ENCODE results near the gene ITGB2.

ITGB2 gene

DNA sequence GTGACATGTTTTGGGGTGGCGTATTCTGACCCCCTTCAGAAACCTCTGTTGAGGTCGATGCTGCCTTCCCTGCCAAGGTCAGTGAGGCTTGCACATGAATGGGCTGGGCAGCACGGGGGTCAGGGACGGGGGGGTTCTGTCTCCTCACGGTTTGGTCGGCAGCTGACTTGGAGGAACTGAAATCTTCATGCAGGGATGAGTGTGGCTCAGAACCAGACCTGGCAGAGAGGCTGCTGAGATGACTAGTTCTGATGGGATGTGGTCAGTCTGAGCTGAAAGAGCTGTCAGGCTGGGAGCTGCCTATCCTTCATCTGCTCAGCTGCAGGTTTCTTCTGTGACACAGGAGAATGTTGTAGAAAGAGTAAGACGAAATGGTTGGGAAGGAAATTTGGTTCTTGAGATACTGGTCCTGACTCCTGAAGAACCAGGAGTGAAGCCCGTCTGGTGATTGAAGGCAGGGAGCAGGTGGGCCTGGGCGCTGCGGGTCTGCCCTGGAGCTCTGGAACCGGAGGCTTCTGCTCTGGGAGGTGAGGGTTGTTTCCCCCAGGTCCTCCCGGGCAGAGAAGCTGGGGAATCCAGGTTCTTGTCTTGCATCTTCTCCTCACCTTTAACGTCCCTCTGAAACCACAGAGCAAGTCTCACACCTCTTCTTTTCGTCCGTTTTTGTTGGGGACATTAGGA lies 22.4 kb upstream of the ITGB2 start:
- Histone ChIP-seq H2BK15ac (ENCODE audit: low read length) (no peak overlapping the region), H2BK12ac (ENCODE audit: low read length) (no peak overlapping the region), H4K91ac (ENCODE audit: low read depth, low read length, poor library complexity) (no peak overlapping the region), H2AFZ (ENCODE audit: low read length) (no peak overlapping the region), H3K4ac (ENCODE audit: low read length) (no peak overlapping the region), H3K14ac (ENCODE audit: low read length) (no peak overlapping the region), H2BK120ac (ENCODE audit: low read depth, low read length) (no peak overlapping the region), H3K36me3 (replicated peaks in 1 of 2; ENCODE audit: control insufficient read depth in 2 of 2, insufficient read depth in 2 of 2, low read length in 2 of 2) (peaks cover 35 to 56% of the 10 kb centered on the region in 2 donors), H3K27me3 (ENCODE audit: control insufficient read depth in 3 of 3, insufficient read depth in 3 of 3, low read depth in 1 of 3, low read length in 3 of 3) (no peaks in the 10 kb centered on the region), H3K27ac (replicated peaks; ENCODE audit: low read length) (no peak overlapping the region), H3K4me2 (ENCODE audit: insufficient read depth, low read length, poor library complexity, severe bottlenecking) (no peak overlapping the region), H3K23ac (ENCODE audit: low read depth, low read length, poor library complexity) (no peak overlapping the region), H3K9me3 (replicated peaks in 1 of 2; ENCODE audit: control insufficient read depth in 2 of 2, insufficient read depth in 1 of 2, low read depth in 1 of 2, low read length in 2 of 2) (no peaks in the 10 kb centered on the region), H3K4me3 (ENCODE audit: low read length in 2 of 2) (no peak overlapping the region), H4K8ac (ENCODE audit: low read depth, low read length) (no peak overlapping the region), H2BK5ac (ENCODE audit: low read length) (no peak overlapping the region), H3K4me1 (ENCODE audit: control insufficient read depth in 2 of 2, insufficient read depth in 1 of 2, low read depth in 1 of 2, low read length in 2 of 2) (peaks cover 7 to 14% of the 10 kb centered on the region in 2 donors), H3K9ac (ENCODE audit: low read depth, low read length, poor library complexity) (no peak overlapping the region), H3K79me1 (ENCODE audit: low read depth, low read length) (peaks cover 27% of the 10 kb centered on the region), H3K18ac (ENCODE audit: low read length) (no peak overlapping the region), H2AK5ac (ENCODE audit: low read depth, low read length) (no peak overlapping the region)
- no CpG with 5 or more reads among the region's 15 CpGs for WGBS, 2 donors (ENCODE audit: extremely low coverage in 2 of 2, insufficient read length in 2 of 2, insufficient replicate concordance in 1 of 2)
- DNase-seq (ENCODE audit: low spot score): no peak

DNA sequence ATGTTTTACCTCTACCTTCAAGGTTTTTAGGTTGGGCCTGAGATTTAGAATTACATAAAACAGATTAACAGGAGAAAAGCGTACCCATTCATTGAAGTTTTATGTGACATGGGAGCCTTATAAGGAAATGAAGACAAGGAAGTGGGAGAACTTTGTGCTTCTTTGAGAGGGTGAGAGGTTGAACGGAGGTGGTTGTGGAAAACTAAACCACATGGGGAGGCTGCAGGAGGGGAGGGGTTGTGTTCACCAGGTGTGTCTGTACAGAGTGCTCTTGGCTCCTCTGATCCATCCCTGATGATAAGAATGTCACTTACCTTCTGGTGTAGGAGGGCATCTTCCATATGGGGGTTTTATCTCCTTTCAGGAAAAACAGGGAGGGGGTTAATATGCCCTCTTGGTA lies 21.9 kb upstream of the ITGB2 start:
- Histone ChIP-seq H3K23ac (ENCODE audit: low read depth, low read length, poor library complexity) (no peak overlapping the region), H3K36me3 (replicated peaks in 1 of 2; ENCODE audit: control insufficient read depth in 2 of 2, insufficient read depth in 2 of 2, low read length in 2 of 2) (peaks cover 35 to 56% of the 10 kb centered on the region in 2 donors), H2AFZ (ENCODE audit: low read length) (no peak overlapping the region), H2AK5ac (ENCODE audit: low read depth, low read length) (no peak overlapping the region), H3K4me1 (ENCODE audit: control insufficient read depth in 2 of 2, insufficient read depth in 1 of 2, low read depth in 1 of 2, low read length in 2 of 2) (peaks cover 7 to 14% of the 10 kb centered on the region in 2 donors), H3K27me3 (ENCODE audit: control insufficient read depth in 3 of 3, insufficient read depth in 3 of 3, low read depth in 1 of 3, low read length in 3 of 3) (no peaks in the 10 kb centered on the region), H2BK12ac (ENCODE audit: low read length) (no peak overlapping the region), H3K4ac (ENCODE audit: low read length) (no peak overlapping the region), H3K18ac (ENCODE audit: low read length) (no peak overlapping the region), H4K91ac (ENCODE audit: low read depth, low read length, poor library complexity) (no peak overlapping the region), H3K79me1 (ENCODE audit: low read depth, low read length) (peaks cover 27% of the 10 kb centered on the region), H3K9ac (ENCODE audit: low read depth, low read length, poor library complexity) (no peak overlapping the region), H3K9me3 (replicated peaks in 1 of 2; ENCODE audit: control insufficient read depth in 2 of 2, insufficient read depth in 1 of 2, low read depth in 1 of 2, low read length in 2 of 2) (no peaks in the 10 kb centered on the region), H4K8ac (ENCODE audit: low read depth, low read length) (no peak overlapping the region), H2BK15ac (ENCODE audit: low read length) (no peak overlapping the region), H3K4me3 (ENCODE audit: low read length in 2 of 2) (no peak overlapping the region), H3K4me2 (ENCODE audit: insufficient read depth, low read length, poor library complexity, severe bottlenecking) (no peak overlapping the region), H3K14ac (ENCODE audit: low read length) (no peak overlapping the region), H2BK120ac (ENCODE audit: low read depth, low read length) (no peak overlapping the region), H3K27ac (replicated peaks; ENCODE audit: low read length) (no peak overlapping the region), H2BK5ac (ENCODE audit: low read length) (no peak overlapping the region)
- WGBS, 2 donors (ENCODE audit: extremely low coverage in 2 of 2, insufficient read length in 2 of 2, insufficient replicate concordance in 1 of 2): no CpG with 5 or more reads among the region's 2 CpGs
- DNase-seq (ENCODE audit: low spot score): no peak

DNA sequence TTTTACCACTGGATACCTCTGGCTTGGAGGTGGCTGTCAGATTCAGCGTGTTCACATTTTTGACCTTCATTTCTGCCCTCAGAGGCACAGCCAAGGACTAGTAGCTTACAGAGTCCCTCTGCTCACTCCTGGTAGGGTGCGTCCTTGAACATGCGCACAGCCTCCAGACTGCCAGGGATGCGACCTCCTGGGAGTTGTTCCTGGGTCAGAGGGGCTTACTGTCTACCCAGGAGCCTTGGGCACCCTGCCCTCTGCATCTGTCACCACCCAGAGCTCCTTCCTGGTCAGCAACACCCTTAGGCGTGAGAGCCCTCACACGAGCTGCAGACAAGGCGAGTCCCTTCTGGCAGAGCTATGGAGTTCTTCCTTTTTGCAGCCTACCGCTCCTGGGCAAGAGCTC lies 20.9 kb upstream of the ITGB2 start:
- no peak overlapping the region for H3K4me2 ChIP-seq (ENCODE audit: insufficient read depth, low read length, poor library complexity, severe bottlenecking)
- no CpG with 5 or more reads among the region's 8 CpGs for WGBS, 2 donors (ENCODE audit: extremely low coverage in 2 of 2, insufficient read length in 2 of 2, insufficient replicate concordance in 1 of 2)
- H3K27ac ChIP-seq (replicated peaks; ENCODE audit: low read length): no peak overlapping the region
- H3K27me3 ChIP-seq (ENCODE audit: control insufficient read depth in 3 of 3, insufficient read depth in 3 of 3, low read depth in 1 of 3, low read length in 3 of 3): no peaks in the 10 kb centered on the region
- no peak overlapping the region for H3K23ac ChIP-seq (ENCODE audit: low read depth, low read length, poor library complexity)
- H3K9me3 ChIP-seq (replicated peaks in 1 of 2; ENCODE audit: control insufficient read depth in 2 of 2, insufficient read depth in 1 of 2, low read depth in 1 of 2, low read length in 2 of 2): no peaks in the 10 kb centered on the region
- no peak overlapping the region for H2BK5ac ChIP-seq (ENCODE audit: low read length)
- no peak overlapping the region for H2BK12ac ChIP-seq (ENCODE audit: low read length)
- peaks cover 7 to 14% of the 10 kb centered on the region in 2 donors for H3K4me1 ChIP-seq (ENCODE audit: control insufficient read depth in 2 of 2, insufficient read depth in 1 of 2, low read depth in 1 of 2, low read length in 2 of 2)
- no peak overlapping the region for H2BK15ac ChIP-seq (ENCODE audit: low read length)
- no peak overlapping the region for H2AFZ ChIP-seq (ENCODE audit: low read length)
- H3K79me1 ChIP-seq (ENCODE audit: low read depth, low read length): peaks cover 21% of the 10 kb centered on the region
- H4K91ac ChIP-seq (ENCODE audit: low read depth, low read length, poor library complexity): no peak overlapping the region
- no peak overlapping the region for H3K14ac ChIP-seq (ENCODE audit: low read length)
- no peak overlapping the region for H3K9ac ChIP-seq (ENCODE audit: low read depth, low read length, poor library complexity)
- H4K8ac ChIP-seq (ENCODE audit: low read depth, low read length): no peak overlapping the region
- H3K4me3 ChIP-seq (ENCODE audit: low read length in 2 of 2): peak overlapping the region in 1 of 2 donors; percentile 97
- H2AK5ac ChIP-seq (ENCODE audit: low read depth, low read length): no peak overlapping the region
- H3K36me3 ChIP-seq (replicated peaks in 1 of 2; ENCODE audit: control insufficient read depth in 2 of 2, insufficient read depth in 2 of 2, low read length in 2 of 2): peaks cover 29 to 46% of the 10 kb centered on the region in 2 donors
- no peak overlapping the region for H3K4ac ChIP-seq (ENCODE audit: low read length)
- no peak for DNase-seq (ENCODE audit: low spot score)
- no peak overlapping the region for H2BK120ac ChIP-seq (ENCODE audit: low read depth, low read length)
- no peak overlapping the region for H3K18ac ChIP-seq (ENCODE audit: low read length)

DNA sequence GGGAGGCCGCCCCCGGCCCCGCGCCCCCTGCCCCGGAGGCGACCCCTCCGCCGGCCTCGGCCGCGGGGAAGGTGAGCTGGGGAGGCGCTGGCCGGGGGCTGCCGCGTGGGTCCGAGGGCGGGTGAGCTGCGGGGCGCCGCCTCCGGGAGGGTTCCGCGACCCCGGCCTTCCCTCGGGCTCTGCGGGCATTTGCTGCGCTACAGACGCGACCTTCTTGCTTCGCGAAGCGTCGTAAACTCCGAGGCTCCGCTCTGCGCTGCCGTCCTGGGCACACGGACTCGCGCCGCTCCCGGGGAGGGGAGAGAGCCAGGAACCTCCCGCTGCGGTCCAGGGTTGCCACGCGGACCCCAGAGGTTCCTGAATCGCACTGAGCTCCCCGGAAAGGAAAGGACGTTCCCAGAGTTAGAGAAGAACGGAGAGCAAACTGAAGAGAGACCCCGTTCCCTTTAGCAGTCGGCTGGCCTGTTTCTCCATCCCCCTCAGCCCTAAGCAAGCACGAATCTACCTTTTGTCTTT lies 19.5 kb upstream of the ITGB2 start:
- H3K4me2 ChIP-seq (ENCODE audit: insufficient read depth, low read length, poor library complexity, severe bottlenecking): peak overlapping the region; percentile 52
- no peak overlapping the region for H4K8ac ChIP-seq (ENCODE audit: low read depth, low read length)
- peaks cover 22 to 35% of the 10 kb centered on the region in 2 donors for H3K36me3 ChIP-seq (replicated peaks in 1 of 2; ENCODE audit: control insufficient read depth in 2 of 2, insufficient read depth in 2 of 2, low read length in 2 of 2)
- no peak overlapping the region for H2BK120ac ChIP-seq (ENCODE audit: low read depth, low read length)
- WGBS, 2 donors (ENCODE audit: extremely low coverage in 2 of 2, insufficient read length in 2 of 2, insufficient replicate concordance in 1 of 2): no CpG with 5 or more reads among the region's 53 CpGs
- DNase-seq (ENCODE audit: low spot score): no peak
- peak overlapping the region; percentile 54 for H2BK5ac ChIP-seq (ENCODE audit: low read length)
- peak overlapping the region; percentile 97 for H3K23ac ChIP-seq (ENCODE audit: low read depth, low read length, poor library complexity)
- peak overlapping the region; percentile 79 for H3K9ac ChIP-seq (ENCODE audit: low read depth, low read length, poor library complexity)
- H3K4me3 ChIP-seq (ENCODE audit: low read length in 2 of 2): peak overlapping the region; percentile 97 to 99
- H2BK12ac ChIP-seq (ENCODE audit: low read length): no peak overlapping the region
- H3K18ac ChIP-seq (ENCODE audit: low read length): peak overlapping the region; percentile 81
- no peak overlapping the region for H3K27ac ChIP-seq (replicated peaks; ENCODE audit: low read length)
- peak overlapping the region; percentile 71 for H2AK5ac ChIP-seq (ENCODE audit: low read depth, low read length)
- no peak overlapping the region for H3K14ac ChIP-seq (ENCODE audit: low read length)
- peak overlapping the region; percentile 54 for H2BK15ac ChIP-seq (ENCODE audit: low read length)
- peaks cover 7 to 14% of the 10 kb centered on the region in 2 donors for H3K4me1 ChIP-seq (ENCODE audit: control insufficient read depth in 2 of 2, insufficient read depth in 1 of 2, low read depth in 1 of 2, low read length in 2 of 2)
- peak overlapping the region; percentile 96 for H2AFZ ChIP-seq (ENCODE audit: low read length)
- H3K9me3 ChIP-seq (replicated peaks in 1 of 2; ENCODE audit: control insufficient read depth in 2 of 2, insufficient read depth in 1 of 2, low read depth in 1 of 2, low read length in 2 of 2): no peaks in the 10 kb centered on the region
- H3K79me1 ChIP-seq (ENCODE audit: low read depth, low read length): peaks cover 18% of the 10 kb centered on the region
- H3K4ac ChIP-seq (ENCODE audit: low read length): no peak overlapping the region
- H4K91ac ChIP-seq (ENCODE audit: low read depth, low read length, poor library complexity): no peak overlapping the region
- no peaks in the 10 kb centered on the region for H3K27me3 ChIP-seq (ENCODE audit: control insufficient read depth in 3 of 3, insufficient read depth in 3 of 3, low read depth in 1 of 3, low read length in 3 of 3)
